Right kidney (tissue), 1 donor: ENCODE results near the gene GIPC2.

Source experiments
- DNase-seq: peaks from one replicate; pipeline ENCODE4 v3.0.0-alpha.2; 2016

Gene GIPC2

DNA sequence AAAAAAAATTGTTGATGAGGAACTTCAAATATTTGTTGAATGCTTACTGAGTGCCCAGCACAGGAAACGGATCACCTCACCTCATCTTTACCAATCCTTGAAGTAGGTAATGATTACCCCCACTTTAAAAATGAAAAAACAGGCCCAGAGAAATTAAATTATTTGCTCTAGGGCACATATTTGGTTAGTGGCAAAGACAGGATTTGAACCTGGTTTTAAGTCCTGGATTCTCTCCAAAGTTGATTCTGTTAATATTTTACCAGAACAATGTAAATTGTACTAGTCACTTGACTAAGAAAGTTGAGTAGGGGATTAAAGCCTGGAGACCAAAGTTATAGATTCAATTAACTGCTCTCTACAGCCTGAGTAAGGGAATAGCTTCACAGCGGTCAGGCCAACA, 97.9 kb downstream of the GIPC2 start:
- DNase-seq, result no peak

DNA sequence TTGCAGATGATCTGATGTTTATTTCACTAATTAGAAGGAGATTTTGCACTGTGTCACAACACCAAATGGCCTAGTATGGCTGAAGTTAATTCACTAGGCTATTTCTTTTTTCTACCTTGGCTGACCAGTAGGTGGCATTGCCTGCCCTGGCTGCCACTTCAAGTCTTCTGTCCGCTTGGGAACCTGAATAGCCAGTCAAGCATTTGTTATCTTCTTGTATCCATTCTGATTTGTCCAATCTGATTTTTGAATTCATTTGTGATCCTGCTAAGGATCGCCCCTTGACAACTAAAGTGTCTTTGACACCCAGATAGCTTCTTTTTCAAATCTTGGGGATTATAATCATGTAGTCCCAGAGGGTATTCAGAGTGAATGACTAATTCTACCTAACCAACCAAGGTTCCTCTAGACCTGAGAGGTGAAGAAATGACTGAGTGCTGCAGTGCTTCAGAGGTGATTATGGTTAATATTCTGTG, 99.4 kb downstream of the GIPC2 start:
- peak; percentile 20 for DNase-seq

DNA sequence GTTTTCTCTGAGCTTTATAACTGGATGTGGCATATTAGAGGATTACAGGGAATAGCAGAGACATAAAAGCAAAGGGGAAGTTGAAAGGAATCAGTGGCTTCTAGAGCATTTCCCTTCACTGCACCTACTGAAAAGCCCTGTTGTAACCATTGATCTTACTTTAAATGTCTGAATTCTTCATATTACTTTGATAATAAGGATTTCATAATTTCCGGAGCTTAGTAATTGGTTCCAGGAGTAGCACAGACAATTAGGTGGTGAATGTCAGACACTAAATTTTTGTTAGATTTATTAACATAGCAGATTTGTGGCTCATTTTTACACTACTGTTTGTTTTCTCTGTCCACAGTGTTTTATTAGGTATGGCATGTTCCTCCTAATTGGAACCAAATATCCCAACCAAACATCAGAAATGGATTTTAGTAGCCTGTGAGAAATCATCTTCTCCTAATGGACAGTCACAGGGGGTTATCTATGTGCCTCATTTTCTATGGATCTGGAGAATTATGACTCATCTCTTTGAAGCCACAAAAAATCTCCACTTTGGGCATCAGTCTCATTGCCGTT, 100.5 kb downstream of the GIPC2 start:
- no peak for DNase-seq

DNA sequence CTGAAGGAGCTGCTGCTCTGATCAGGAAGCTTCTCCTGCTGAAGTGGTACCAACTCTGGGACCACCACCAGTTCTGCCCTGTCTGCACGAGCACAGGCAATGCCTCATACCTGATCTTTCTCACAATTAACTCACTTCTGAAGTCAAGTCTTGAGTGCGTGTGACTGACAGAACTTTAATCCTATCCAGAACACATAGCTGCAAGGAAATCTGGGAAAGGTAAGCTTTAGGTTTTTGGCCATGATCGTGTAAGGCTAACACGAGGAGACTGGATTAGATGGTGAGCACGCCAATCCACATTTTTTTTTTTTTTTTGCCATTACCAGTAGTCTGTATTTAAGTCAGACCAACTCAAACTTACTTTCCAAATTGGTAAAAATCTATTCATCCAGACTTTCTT, 101.3 kb downstream of the GIPC2 start:
- DNase-seq, result no peak

DNA sequence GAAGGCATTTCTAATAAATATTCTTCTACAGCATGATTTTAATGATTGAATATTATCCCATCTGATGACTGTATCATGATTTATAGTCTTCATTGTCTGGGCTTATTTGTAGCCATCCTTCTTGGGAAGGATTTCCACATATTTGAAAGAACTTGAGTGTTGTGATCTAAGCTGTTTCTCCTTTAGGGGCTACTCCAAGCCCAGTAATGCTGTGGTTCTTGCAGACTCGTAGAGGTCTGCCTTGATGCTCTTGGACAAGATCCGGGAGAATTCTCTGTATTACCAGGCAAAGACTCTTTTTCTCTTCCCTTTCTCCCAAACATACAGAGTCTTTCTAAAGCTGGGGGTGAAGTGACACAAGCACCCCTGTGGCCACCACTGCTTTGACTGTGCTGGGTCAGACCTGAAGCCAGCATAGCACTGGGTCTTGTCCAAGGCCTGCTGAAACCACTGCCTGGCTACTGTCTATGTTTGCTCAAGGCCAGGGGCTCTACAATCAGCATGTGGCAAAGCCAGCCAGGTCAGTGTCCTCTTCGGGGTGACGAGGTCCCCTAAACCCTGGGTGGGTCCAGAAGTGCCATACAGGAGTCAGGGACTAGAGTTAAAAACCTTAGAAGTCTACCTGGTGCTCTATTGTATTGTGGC, 107.4 kb downstream of the GIPC2 start:
- DNase-seq, result no peak

DNA sequence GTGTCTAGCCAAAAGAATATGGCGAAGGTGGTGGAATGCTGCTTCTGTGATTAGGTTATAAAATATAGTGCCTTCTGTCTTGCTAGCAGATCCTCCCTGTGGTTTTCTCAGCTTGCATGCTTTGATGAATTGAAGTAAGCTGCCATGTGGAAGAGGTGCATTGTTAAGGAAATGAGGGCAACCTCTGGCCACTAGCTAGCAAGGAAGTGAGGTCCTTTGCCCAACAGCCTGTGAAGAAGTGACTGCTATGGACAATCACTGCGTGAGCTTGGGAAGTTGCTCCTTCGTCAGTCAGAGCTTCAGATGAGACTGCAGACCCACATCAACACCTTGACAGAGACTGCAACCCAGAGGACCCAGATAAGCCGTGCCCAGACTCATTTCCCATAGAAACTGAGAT, 109.4 kb downstream of the GIPC2 start:
- no peak for DNase-seq

DNA sequence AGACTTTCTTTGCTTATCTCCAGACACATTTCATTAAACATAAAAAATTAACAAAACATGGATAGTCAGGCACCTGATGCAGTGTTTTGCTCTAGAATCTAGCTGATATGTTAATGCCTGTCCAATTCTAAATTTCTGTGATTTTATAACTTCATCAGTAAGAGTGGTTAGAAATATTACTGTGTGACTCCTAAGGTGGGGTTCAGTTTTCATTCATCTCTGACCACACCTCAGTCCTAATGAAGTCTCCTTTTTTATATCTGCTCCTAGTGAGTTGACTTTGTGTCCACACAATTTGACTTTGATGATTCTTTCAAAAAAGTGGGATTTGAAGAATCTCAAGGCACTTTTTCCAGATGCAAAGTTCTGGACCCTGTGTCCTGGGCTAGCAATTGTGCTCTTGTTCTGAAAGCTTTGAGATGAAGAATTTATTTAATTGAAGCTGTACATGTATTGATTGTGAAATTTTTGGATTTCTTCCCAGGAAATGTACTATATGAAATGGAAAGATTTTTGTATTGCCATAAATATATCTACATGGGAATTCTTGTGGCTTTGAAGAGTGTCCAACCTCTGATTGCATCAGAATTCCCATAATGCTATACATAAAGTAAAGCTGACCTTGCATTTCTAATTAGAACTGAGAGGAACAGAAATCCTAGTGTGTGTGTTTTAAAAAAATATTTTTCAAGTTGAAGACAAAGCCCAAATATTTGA, 111.2 kb downstream of the GIPC2 start:
- DNase-seq, result no peak

DNA sequence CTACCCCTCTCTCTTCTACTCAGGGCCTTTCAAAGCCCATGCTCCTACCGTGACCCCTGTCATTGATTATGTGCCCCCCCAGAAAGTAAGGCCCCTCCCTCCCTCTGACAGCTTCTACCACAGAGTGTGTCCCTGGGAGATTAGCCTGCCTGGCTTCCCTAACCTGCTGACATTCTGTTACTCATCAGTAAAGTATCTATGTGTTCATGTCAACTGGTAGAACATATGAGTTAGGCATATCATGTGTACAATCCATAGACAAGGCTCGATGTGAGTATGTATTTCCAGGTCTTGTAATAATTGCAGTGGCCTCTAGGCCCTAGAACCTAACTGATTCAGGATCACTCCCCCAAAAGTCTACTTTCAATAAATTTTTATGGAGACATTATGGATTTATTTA, 120.0 kb downstream of the GIPC2 start:
- DNase-seq, result no peak

DNA sequence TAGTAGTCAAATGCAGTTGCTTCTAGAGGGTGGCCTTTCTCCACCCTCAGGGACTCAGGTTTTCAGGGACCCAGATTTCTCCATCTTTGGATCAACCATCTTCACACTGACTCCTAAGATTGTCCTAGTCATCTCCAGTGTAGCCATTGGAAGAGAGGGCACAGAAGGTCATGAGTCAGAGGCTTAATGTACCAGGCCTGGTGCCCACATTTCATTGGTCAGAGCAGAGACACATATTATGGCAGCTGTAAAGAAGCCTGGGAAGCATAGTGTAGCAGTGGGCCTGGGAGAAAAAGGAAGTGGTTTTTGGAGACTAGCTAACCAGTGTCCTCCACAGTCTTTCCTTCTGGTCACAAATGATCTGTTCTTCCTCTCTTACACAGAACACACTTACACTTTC, 122.5 kb downstream of the GIPC2 start:
- no peak for DNase-seq

DNA sequence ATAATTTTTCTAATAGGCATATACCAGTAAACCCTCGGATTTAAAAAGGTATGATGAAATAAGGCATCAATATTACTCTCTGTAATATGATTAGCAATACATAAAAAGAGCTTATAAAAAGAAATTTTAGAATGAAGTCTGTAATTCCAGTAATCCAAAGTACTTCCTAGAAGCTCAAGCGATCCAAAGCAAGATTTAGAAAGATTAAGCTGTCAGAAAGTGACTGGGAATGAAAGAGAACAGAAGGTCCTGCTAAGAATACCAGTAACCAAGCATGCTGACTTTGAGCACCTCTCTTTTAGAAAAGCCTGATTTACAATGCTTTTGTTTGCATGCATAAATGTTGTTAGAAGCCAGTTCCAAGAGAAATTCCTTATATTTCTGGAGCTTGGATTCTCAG, 125.1 kb downstream of the GIPC2 start:
- no peak for DNase-seq

DNA sequence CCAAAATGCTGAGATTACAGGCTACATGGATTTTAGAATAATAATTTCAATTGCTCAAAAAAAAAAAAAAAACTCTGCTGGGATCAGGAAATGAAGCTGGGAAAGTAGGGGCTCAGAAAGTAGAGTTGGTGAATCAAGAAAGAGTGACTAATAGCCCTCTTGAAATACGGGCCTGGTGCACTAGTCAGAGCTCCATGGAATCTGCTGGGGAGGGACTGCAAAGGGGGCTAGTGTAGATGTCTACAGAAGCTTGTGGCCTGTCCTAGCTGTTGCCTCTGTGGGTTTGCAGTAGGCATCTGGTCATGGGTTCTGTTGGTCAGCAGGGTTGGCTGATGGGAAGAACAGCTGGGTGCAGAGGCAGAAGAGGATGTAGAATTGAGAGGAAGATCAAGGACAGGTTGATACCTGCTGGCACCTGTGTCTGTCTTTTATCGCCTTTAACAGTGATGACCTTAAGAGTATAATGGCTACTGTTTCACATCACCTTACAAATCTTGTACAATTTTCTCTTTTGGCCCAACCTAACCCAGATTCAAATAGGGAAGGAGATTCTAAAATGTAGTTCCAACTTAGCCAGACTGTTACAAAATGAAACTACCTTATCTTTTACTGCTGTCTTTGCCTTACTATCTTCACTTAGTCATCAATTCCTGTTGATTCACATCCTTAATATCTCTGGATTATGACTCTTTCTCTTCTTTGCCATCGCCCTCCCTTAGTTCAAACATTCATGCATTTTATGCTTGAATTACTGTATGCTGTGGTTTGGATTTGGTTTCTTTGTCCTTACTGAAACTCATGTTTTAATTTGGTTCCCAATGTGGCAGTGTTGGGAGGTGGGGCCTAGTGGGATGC, 126.2 kb downstream of the GIPC2 start:
- DNase-seq, result no peak

DNA sequence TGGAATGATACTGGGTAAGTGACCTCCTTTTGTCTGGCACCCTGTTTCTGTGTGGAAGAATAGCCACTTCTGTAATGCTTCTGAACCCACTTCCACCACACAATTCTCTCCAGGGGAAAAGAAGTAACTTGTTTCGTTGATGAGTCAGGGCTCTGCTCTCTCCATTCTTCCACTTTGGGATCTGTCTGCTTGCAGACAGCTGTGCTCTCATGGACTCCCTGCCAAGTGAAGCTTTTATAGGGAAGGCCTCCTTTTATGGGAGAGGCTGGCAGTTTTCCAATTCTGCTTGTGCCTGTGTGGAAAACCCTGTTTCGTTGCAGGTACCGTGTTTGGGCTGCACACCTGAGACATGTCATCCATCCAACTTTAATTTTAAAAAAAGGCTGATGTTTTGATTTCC, 130.7 kb downstream of the GIPC2 start:
- DNase-seq, result no peak

DNA sequence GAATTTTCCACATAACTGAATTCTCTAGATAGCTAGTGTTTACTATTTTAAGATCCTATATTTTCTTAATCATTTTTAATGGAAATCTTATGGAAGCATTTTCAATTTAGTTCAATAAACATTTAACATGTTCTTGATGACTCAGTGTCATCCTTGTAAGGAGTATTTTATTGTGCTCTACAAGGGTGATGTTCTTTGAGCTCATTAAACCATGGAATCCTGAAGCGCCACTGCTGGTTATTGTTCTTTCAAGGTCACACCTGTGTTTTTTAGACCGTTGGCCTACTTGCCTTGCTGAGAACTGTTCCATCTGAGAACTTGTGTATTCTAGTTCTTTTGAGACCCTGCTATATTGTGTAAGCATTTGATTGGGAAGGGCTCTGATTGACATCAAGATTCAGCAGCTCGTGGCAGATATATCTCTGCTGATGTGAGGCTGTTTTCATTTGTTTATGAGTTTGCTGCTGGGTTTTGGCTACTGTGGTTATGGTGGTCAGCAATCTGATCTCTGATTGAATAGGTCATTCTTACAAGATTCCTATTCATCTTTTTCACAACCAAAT, 132.0 kb downstream of the GIPC2 start:
- DNase-seq, result no peak

DNA sequence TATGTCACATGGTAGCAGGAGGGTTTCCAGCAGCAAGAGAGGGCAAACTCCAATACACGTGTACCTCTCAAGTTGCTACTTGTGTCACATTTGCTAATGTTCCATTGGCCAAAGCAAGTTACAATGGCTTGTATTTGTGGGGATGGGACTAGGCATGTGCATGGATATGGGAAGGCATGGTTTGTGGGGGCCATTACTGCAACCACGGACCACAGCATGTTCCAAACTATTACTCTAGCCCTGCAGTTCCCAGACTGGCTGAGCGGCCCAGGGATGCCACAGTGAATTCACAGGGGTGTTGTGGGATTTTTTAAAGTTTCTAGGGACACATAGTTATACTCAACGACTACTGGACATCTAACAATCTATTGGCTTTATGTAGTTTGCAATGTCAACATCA, 133.1 kb downstream of the GIPC2 start:
- DNase-seq, result no peak

DNA sequence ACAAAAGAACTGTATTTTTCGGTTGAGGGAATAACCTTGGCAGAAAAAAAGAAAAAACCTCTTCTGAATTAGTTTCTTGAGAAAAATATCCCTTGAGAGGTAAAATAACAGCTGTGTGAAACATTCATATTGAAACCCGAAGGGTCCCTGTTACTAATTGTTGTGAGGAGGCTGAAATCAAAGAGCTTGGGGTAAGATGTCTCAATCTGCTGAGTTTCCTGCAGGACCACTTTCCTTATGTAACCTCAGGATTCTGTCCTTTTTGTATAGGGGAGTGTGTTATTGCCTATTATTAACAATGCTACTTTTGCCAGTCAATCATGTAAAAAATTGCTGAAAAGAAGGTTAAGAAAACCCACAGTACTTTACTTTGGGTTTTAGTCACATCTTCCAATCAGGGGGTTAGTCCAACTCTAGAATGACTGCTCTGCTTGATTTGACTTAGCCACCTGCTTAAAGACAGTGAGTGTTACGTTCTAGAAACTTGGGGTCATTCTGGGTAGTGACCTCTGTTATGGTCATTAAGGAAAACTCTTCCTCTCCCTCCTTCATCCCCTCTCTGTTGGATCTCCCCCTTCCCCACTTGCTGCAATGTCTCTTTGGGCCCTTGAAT, 138.8 kb downstream of the GIPC2 start:
- no peak for DNase-seq
